ENCODE data around the gene KCNV2.

Gene KCNV2

DNA sequence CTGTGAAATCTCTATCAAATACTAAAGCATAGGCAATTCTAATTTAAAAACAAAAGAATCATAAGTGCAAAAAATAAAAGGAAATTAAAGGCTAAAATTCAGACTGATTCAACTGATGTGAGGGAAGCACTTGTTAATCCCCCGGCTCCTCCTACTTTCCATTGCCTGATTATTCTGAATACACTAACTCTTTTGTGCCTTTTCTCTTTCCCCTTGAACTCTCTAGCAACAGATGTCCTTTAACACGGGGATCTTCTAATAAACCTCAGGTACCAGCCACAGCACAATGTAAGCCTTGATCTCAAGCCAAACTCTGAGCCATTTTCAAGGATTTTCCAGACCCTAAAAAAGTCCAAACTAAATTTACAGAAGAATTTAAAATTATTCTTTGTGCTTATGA is 61.5 kb downstream of the KCNV2 start:
- H3K27ac ChIP-seq, result no peak overlapping the region
- TF ChIP-seq, protein P1, sequence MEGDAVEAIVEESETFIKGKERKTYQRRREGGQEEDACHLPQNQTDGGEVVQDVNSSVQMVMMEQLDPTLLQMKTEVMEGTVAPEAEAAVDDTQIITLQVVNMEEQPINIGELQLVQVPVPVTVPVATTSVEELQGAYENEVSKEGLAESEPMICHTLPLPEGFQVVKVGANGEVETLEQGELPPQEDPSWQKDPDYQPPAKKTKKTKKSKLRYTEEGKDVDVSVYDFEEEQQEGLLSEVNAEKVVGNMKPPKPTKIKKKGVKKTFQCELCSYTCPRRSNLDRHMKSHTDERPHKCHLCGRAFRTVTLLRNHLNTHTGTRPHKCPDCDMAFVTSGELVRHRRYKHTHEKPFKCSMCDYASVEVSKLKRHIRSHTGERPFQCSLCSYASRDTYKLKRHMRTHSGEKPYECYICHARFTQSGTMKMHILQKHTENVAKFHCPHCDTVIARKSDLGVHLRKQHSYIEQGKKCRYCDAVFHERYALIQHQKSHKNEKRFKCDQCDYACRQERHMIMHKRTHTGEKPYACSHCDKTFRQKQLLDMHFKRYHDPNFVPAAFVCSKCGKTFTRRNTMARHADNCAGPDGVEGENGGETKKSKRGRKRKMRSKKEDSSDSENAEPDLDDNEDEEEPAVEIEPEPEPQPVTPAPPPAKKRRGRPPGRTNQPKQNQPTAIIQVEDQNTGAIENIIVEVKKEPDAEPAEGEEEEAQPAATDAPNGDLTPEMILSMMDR (conservative IDR thresholded peaks at IDR 0.05), result no peak
- no peak for TF ChIP-seq ZFX (IDR thresholded peaks at IDR 0.05)
